Body of pancreas (tissue), 4 donors: ENCODE measurements around the gene IL2RA.

ENCODE experiments used
- POLR2A ChIP-seq, 3 donors: fragments of 450-650 bp; IDR thresholded peaks; one replicate each; pipeline ENCODE4 v1.6.1; 2016; ENCODE audit warnings: antibody characterized with exemption in 3 of 3, mild to moderate bottlenecking in 2 of 3
- TF ChIP-seq, protein P1 (sequence below), 7 experiments: fragments of 450-650 bp in 4 of 7; fragments of 200-600 bp in 3 of 7; sonication (generic) in 3 of 7; IDR thresholded peaks; one replicate each; pipeline ENCODE4 v1.5.1; 2016 to 2019; ENCODE audit warnings: antibody characterized with exemption in 7 of 7

DNA sequence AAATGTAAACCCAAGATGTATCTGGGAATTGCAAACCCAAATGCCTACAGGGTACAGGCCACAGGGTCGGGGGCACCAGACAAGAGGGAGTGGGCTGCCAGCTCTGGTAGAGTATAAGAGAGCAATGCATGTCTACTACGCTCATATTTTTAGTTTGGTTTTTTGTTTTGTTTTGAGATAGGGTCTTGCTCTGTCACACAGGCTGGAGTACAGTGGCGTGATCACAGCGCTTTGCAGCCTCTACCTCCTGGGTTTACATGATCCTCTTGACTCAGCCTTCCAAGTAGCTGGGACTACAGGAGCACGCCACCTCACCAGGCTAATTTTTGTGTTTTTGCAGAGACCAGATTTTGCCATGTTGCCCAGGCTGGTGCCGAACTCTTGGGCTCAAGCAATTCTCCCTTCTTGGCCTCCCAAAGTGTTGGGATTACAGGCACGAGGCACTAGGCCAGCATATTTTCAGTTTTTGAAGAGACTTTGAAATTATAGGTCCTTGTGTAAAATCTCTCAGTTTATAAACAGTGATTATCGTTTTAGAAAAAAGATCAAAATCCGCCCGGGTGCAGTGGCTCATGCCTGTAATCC lies 73.7 kb downstream of the IL2RA start:
- no peak for TF ChIP-seq POLR2A (IDR thresholded peaks at IDR 0.05)
- TF ChIP-seq, protein P1, sequence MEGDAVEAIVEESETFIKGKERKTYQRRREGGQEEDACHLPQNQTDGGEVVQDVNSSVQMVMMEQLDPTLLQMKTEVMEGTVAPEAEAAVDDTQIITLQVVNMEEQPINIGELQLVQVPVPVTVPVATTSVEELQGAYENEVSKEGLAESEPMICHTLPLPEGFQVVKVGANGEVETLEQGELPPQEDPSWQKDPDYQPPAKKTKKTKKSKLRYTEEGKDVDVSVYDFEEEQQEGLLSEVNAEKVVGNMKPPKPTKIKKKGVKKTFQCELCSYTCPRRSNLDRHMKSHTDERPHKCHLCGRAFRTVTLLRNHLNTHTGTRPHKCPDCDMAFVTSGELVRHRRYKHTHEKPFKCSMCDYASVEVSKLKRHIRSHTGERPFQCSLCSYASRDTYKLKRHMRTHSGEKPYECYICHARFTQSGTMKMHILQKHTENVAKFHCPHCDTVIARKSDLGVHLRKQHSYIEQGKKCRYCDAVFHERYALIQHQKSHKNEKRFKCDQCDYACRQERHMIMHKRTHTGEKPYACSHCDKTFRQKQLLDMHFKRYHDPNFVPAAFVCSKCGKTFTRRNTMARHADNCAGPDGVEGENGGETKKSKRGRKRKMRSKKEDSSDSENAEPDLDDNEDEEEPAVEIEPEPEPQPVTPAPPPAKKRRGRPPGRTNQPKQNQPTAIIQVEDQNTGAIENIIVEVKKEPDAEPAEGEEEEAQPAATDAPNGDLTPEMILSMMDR (IDR thresholded peaks at IDR 0.05) = no peak
